CD4-positive, alpha-beta T cell treated with Interleukin-6 for 4 hours (primary cell): ENCODE measurements around the gene HEXIM2.

ENCODE experiments used
- DNase-seq: peaks from one replicate; pipeline ENCODE4 v3.0.0-alpha.2; 2020; ENCODE audit warnings: mixed read lengths

Gene HEXIM2

DNA sequence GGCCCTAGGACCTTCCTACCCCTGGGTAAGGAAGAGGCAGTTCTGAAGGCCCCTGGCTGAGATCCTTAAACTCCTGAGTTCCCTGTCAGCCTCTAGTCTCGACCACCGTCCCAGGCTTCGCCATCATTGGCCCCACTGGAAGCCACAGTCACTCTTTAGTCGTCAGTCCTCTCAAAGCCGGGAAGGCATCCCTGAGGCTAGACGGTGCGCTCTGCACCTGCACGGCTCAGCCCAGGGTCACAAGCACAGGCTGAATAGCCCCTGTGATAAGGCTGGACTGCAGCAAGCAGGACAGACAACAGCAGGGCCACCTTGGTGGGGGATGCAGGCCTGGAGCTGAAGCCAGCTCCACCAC lies 16.7 kb upstream of the HEXIM2 start:
- DNase-seq, result no peak

DNA sequence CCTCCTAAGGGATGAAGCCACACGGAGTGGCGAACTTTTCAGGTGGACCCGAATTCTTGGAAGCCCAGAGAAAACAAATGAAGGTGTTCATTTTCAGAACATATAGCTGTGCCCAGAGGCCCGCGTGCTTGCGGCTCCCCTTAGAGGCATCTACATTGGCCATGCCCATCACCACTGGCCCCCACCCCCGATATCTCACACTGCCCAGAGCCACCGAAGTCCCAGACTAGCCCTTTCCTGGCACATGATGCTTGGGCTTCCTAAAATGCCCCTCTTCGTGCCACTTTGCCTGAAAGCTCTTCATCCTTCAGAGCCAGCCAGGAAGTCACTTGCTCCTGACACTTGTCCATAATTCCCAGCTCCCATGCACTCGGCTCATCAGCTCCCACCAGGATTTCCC lies 15.5 kb upstream of the HEXIM2 start:
- DNase-seq, result no peak

DNA sequence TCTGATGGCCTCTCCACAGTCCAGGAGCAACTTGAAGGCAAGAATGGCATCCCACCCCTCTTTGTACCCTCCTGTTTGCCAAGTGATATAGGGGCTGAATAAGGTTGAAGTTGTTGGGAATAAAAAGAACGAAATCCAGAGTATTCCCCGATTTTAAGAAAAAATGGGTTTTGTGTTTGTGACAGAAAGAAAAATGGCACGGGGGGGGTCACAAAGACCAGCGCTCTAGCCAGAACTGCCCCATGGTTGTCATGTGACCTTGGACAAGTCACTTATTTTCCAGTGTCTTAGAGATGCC lies 15.1 kb upstream of the HEXIM2 start:
- no peak for DNase-seq

DNA sequence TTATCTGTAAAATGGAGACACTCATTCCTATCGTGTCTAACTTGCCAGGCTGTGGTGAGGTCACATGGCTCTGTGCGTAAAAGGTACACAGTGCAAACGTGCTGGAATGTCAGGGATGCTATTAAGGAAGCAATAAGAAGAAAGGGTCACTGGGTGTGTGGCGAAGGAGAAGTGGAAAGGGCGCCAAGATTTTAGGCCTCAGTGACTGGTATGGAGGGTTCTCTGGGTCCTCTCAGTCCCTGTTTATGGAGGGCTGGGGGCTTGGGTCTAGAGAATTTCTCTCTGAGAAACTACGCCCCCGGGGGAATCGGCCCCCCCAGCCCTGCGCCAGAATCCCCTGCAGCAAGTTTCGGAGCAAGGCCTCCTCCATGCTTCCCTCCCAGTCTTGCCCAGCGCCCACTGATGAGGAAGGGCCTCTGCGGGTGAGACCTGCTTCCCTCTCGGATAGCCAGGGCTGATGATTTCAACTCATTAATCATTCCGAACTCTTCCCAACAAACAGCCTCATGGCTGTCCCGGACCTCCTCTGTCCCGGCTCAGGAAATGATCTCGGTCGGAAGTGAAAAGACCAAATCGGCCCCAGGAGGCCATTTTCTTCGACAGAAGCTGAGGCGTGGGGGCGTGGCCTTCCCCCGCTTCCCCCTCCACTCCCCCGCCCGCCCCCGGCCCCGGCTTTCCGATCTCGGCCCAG lies 14.6 kb upstream of the HEXIM2 start:
- peak; percentile 80 for DNase-seq

DNA sequence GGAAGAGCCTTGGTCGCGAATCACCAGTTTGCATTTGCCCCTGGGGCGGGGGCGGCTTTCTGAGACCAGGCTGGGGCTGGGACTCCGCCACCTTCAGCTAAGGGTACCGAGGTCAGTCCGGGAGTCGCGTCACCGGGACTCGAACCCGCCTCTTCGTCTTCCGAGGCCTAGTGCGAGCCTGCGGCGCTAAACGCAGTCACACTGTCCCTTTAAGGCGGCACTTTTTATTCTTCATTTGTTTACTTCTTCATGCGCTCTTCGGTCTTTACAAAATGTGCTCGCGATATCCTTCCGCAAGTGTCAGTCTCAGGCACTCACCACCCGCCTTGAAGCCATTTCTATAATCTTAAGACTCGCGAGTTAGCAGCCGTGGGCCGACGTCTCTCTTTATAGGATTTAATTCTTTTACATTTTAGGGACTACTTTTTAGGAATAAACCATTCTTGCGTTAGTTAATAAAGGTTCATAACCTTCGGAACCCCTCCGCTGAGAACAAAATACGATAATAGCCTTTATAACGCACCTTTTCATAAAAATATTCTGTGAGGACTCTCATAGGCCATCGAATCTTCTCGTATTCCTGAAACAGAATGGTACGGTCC lies 14.0 kb upstream of the HEXIM2 start:
- DNase-seq, result peak; percentile 77

DNA sequence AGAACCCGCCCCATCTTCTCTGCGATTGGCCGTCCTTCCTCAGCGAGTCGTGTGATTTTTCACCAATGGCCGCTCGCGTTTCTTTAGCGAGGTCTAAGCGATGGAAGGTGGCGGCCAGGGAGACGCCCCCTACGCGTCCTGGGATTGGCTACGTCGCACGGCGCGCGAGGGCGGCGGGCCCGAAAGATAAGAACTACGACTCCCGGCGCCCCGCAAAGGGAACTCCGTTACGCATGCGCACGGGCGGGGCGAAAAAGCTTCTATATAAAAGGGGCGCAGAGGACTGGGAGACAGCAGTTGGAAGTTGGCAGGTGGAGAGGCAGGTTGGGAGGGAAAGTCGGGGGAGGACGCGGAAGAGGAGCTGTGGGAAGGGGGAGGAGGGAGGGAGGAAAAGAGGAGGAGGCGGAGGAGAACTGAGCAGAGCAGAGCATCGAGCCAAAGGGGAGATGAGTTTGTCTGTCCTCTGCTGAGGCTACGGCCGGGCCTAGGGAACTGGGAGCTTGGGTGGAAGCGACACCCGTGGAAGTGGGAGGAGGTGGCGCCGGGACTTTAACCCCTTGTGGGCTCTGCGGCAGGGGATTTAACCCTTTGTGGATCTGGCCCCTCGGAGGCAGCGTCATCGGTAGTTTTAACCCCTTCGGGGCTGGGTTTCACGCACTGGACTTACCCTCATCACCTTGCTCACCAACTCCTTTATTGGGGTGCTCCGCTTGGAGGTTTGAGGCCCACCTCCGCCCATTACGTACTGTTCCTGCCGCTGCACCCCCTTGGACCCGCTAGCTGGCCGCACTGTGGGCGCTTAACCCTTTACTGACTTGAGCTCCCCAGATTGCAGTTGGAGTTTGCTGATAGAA lies 13.3 kb upstream of the HEXIM2 start, which contains the start of gene HEXIM1:
TSS of gene HEXIM1 (plus strand) at position 293 of the 854 bp plus-strand sequence. CDS start 716 bp downstream, outside the sequence.
- peak; percentile 98 for DNase-seq

DNA sequence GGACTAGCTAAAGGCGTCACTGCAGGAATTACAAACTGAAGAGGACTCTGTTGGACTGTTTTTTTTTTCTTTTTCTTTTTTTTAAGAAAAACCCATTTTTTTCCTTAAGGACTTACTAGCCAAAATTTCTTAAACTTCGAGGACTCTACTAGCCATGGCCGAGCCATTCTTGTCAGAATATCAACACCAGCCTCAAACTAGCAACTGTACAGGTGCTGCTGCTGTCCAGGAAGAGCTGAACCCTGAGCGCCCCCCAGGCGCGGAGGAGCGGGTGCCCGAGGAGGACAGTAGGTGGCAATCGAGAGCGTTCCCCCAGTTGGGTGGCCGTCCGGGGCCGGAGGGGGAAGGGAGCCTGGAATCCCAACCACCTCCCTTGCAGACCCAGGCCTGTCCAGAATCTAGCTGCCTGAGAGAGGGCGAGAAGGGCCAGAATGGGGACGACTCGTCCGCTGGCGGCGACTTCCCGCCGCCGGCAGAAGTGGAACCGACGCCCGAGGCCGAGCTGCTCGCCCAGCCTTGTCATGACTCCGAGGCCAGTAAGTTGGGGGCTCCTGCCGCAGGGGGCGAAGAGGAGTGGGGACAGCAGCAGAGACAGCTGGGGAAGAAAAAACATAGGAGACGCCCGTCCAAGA lies 12.5 kb upstream of the HEXIM2 start:
- DNase-seq, result peak; percentile 81

DNA sequence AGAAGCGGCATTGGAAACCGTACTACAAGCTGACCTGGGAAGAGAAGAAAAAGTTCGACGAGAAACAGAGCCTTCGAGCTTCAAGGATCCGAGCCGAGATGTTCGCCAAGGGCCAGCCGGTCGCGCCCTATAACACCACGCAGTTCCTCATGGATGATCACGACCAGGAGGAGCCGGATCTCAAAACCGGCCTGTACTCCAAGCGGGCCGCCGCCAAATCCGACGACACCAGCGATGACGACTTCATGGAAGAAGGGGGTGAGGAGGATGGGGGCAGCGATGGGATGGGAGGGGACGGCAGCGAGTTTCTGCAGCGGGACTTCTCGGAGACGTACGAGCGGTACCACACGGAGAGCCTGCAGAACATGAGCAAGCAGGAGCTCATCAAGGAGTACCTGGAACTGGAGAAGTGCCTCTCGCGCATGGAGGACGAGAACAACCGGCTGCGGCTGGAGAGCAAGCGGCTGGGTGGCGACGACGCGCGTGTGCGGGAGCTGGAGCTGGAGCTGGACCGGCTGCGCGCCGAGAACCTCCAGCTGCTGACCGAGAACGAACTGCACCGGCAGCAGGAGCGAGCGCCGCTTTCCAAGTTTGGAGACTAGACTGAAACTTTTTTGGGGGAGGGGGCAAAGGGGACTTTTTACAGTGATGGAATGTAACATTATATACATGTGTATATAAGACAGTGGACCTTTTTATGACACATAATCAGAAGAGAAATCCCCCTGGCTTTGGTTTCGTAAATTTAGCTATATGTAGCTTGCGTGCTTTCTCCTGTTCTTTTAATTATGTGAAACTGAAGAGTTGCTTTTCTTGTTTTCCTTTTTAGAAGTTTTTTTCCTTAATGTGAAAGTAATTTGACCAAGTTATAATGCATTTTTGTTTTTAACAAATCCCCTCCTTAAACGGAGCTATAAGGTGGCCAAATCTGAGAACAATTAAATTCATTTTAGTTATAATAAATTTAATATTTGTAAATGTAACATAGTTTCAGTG lies 11.7 kb upstream of the HEXIM2 start:
- DNase-seq, result peak; percentile 46

DNA sequence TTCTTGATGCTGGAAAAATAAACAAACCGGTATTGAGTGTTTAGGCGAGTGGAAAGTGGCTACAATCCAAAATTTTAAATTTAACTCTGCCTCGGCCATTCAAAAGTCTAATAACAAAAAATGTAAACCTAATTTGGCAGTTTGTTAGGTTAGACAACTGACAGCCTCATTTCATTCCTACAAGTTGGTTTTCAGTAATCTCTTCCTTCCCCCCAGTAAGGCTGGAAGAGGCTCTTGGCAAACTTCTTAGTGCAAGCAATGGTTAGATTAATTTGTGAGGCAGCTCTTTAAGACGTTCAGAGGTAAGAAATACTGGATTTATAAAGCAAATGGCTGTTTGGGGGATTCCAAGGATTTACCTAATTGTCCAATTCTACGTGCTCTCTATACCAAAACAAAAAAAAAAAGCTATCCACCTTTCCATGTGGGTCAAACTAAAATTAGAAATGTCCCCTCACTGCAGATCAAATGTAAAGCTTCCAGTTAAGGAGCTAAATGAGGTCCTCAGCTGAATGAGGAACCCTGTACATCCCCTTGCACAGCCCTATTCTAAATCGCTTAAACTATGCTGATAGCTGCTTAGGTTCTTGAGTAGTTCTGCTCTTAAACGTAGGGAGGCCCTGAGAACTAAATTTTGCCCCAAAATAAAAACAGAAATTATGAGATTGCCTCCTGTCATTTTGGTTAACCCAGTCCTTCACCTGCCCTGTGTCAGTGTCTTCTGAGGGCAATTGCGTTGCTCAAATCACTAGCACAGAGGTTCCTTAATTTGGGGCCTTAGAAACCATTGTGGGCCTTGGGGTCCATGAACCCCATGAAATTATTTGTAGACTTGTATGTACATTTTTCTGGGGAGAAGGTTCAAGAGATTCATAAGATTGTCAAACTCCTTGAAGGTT lies 10.5 kb upstream of the HEXIM2 start:
- no peak for DNase-seq

DNA sequence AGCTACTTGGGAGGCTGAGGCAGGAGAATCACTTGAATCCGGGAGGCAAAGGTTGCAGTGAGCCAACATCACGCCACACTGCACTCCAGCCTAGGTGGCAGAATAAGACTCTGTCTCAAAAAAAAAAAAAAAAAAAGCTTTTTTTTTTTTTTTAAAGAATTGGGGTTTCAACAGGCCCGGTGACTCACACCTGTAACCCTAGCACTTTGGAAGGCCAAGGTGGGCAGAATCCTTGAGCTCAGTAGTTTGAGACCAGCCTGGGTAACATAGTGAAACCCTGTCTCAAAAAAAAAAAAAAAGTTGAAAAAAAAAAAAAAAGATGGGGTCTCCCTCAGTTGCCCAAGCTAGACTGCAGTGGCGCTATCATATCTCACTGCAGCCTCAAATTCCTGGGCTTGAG lies 6.6 kb upstream of the HEXIM2 start:
- DNase-seq, result peak; percentile 48

DNA sequence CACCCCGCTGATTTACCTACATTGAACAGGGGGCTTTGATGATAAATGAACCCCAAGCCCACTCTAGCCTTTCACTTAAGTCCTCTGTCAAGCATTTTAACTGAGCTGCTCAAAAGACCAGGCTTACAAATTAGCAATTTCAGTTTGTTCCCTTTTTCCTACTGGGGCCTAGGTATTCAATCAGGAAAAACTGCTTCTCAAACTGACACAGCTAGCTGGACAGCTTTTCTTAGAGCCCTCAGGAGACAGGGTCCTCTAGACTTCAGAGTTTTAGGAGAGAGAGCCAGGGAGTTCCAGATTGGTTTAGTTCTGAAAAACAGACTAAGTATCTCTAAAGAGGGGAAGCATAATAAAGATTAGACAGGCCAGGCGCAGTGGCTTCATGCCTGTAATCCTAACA lies 6.2 kb upstream of the HEXIM2 start:
- no peak for DNase-seq

DNA sequence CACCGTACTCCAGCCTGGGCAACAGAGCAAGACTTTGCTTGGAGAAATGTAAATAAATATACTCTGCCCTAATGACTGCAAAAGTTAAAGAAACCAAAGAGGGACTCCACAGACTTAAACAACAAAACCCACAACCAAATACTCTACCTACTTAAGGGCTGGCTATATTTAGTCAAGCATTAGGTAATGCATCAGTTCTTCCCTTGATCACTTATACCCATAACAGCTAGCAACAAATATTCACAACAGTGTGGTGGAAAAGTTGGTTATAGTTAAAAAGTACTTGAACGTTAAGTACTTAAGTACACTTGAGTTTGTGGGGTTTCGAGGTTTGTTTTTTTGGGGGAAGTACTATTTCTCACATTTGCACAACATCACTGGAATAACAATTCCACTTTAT lies 5.4 kb upstream of the HEXIM2 start:
- DNase-seq, result no peak

DNA sequence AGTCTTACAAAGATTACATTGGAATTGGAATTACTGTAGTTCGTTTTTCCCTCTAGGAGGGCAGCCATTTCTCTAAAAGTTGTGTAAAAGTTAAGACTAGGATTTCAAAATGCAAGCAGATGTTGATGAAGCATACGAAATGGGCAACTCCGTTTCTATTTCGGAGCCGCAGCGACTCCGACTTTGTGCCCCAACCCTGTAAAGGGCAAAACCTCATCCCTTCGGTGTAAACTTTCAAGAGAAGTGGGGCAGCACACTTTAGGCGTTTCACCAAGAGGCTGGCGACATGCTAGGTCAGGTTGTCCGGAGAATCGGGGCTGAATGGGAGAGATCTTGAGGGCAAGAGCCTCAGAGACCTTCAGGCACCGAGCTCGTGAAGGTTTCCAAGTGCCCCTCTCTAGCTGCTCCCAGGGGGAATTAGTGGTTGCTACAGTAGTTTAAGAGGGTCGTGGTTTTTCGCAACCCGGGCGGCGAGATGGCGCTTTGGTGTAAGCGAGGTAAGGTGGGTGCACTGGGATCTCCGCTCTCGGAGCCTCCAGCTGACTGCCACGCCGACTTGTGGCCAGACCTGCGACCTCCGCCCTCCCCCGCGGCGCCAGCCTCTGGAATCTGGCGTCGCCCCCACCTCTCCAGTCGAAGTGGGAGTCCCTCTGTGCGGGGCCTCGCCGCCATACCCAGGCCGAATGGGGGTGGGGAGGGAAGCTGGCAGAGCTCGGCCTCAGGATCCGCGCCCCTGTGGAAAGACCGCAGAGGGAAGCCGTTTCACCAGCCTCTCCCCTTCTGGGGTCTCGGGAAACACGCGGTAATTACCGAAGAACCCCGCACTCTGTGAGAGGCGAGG lies 1.0 kb upstream of the HEXIM2 start:
- DNase-seq, result peak; percentile 67

DNA sequence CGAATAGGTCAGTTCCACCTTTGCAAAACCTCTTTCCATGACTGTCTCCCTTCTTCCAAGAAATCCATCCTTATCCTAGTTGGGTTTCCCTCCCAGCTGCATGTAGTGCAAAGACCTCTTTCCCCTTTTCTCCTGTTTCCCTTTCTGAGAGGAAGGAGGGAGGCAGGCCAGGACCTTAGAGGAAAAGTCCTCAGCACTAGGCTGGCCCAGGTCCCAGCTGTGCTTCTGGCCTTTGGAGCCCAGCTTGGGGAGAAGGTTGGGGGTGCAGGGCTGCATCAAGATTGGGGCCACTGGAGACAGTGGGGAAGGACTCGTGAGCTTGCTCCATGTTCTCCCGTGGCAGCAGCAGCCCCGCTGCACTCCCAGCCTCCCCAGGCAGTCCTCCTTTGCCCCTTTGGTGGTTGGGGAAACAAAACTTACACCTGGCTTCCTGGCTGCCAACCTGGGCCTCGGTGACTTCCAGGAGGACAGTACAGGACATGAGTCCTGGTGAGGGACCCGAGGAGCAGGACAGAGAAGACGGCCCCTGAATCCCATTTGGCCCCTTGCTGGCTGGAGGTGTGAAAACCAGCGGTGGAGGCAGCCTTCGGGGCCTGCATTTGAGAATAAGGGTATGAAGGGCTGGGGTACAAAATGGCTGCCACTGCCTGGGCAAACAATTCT lies 481 bp downstream of the HEXIM2 start:
- DNase-seq, result no peak

DNA sequence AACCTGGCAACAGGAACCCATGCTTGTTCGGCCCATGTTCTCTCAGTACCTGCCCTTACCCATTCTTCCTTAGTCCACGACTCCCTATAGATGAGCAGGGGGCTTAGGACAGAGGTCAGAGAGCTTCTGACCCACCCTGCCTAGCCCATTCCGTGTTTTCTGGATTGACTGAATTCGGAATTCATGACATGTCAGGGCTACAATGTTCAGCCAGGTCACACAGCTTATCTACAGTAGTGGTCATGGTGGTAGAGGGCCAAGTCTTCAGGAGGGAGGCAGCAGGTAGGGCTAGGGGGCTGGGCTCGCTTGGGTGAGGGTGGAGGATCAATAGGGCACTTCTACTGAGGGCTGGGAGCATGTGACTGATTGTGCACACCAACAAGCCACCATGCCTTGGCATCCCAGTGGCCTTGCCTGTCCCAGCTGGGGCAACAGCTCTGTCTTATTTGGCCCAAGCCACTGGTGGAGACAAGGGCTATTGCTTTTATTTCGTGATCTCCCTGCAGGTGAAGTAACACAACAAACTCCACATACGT lies 3.1 kb downstream of the HEXIM2 start:
- no peak for DNase-seq

DNA sequence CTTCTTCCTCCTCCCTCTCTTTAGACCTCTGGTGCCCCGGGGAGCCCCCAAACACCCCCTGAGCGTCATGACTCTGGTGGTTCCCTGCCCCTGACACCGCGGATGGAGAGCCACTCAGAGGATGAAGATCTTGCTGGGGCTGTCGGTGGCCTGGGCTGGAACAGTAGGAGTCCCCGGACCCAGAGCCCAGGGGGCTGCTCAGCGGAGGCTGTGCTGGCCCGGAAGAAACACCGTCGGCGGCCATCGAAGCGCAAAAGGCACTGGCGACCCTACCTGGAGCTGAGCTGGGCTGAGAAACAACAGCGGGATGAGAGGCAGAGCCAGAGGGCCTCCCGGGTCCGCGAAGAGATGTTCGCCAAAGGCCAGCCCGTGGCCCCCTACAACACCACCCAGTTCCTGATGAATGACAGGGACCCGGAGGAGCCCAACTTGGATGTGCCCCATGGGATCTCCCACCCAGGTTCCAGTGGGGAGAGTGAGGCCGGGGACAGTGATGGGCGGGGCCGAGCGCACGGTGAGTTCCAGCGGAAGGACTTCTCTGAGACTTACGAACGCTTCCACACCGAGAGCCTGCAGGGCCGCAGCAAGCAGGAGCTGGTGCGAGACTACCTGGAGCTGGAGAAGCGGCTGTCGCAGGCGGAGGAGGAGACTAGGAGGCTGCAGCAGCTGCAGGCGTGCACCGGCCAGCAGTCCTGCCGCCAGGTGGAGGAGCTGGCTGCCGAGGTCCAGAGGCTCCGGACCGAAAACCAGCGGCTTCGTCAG lies 7.5 kb downstream of the HEXIM2 start:
- DNase-seq, result no peak

DNA sequence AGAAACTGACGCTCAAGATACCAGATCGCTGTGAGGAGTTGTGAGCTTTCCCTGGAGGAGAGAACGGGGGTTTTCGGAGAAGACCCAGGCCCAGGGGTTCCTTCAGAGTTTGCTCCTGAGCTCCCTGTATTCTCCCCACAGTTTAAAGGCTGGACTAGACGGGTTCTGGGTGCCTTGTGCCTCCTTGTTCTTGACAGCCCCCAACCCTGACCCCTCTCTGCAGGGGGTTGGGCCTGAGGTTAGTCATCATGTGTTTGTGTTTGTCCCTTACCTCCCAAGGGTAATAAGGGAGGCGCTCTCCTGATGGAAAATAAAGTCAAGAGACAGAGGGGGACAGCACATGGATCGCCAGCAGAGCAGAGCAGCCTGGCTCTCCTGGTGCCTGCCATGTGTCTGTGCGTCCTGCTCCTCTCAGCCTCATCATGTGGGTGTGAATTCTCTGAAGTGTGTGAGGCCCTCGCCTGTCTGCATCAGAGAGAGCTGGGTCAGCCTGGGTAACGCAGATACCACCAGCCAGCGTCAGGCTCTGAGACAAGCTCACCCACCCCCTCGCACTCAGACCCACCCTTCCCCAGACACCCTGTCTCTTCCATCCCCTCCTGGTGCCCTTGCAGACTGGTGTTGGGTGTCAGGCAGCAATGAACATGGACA lies 8.7 kb downstream of the HEXIM2 start:
- no peak for DNase-seq

DNA sequence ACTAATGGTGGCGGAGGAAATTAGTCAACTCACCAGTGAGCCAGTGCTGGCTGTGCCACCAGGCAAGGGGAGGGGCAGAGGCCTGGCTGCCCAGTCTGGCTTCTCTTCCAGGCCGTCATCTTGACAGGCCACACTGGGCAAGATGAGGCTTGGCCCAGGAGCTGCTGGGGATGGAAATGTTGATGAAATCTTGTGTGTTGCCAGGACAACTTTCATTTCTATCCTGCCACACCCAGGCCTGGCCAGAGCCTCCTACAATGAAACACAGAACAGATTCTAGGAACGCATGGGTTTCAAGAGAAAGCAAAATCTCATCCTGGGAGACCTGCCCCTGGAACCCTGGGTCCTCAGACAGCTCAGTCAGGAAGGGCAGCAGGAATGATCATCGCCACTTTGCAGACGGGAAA lies 9.3 kb downstream of the HEXIM2 start:
- DNase-seq, result no peak
